ENCODE data around the gene PDE6A. TPM values are rescaled to one million over a fixed set of nuclear protein-coding genes. Genes with fewer than 3 reads are reported as not detected.
"Not testable (repeated sequence)": the region's sequence is repeated elsewhere in the genome, so short reads cannot be mapped to it uniquely, and the experiment has no call there.

The PDE6A gene
- total RNA-seq, 1 donor from 2014 or later = not detected

DNA sequence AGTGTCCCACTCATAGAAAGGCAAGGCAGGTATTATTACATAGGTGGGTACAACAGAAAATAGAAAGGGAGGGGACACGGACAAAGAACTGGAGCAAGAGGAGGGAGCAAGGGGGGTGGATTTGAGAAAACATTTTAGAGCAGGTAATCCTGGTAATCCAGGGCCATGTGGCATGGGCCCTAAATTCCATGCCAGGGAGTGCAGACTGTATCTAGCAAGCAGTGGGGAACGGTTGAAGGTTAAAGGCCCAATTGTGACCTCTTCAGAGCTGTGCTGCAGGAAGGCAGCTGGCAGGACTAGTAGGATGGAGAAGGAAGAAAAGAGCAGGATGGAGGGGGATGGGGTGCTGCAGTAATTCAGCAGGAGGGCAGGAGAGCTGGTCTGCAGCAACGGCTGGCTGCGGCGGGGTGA, 75.2 kb downstream of the PDE6A start:
- ATAC-seq (no peak), DNase-seq (ENCODE audit: low spot score) (no peak)

DNA sequence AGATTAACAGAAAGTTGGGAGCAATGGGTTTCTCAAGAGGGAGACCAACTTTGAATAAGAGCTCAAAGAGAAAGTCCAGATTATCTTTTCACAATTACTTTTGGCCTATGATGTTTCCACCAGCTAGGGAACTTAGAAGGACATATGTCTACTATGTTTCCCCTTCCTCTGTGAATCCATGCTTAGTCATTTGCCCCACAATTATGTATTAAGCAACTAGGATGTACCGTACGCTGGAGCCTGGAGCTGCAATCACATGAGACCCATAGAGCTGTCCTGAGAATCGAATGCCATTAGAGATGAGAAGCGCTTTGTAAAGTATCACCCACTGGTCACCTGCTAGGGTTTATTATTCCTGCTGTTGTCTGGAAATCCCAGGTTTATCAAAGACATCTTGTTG, 78.8 kb downstream of the PDE6A start:
- no peak for DNase-seq (ENCODE audit: low spot score)
- ATAC-seq = no peak

GRCh38 chr5:149863830-149864229, 80.8 kb downstream of the PDE6A start:
- ATAC-seq (no peak), DNase-seq (ENCODE audit: low spot score) (no peak)

- DNase-seq (ENCODE audit: low spot score) (no peak), ATAC-seq (no peak)
These were observed 81.4 kb downstream of the PDE6A start for GRCh38 chr5:149863176-149863575.

GRCh38 chr5:149860801-149861322, 83.7 kb downstream of the PDE6A start:
- ATAC-seq (no peak), DNase-seq (ENCODE audit: low spot score) (no peak)

GRCh38 chr5:149859746-149860145, 84.8 kb downstream of the PDE6A start:
- DNase-seq (ENCODE audit: low spot score) (no peak), ATAC-seq (no peak)

- ATAC-seq; DNase-seq (ENCODE audit: low spot score): not testable (repeated sequence)
These were observed 86.1 kb downstream of the PDE6A start for GRCh38 chr5:149858481-149858880.

- DNase-seq (ENCODE audit: low spot score) = peak; percentile 74
- peak; percentile 73 for ATAC-seq
These were observed 87.1 kb downstream of the PDE6A start for GRCh38 chr5:149857499-149857898.

- ATAC-seq (no peak), DNase-seq (ENCODE audit: low spot score) (no peak)
These were observed 89.2 kb downstream of the PDE6A start for GRCh38 chr5:149855366-149855765.

- DNase-seq (ENCODE audit: low spot score) = no peak
These were observed 89.7 kb downstream of the PDE6A start for GRCh38 chr5:149854866-149855265.

DNA sequence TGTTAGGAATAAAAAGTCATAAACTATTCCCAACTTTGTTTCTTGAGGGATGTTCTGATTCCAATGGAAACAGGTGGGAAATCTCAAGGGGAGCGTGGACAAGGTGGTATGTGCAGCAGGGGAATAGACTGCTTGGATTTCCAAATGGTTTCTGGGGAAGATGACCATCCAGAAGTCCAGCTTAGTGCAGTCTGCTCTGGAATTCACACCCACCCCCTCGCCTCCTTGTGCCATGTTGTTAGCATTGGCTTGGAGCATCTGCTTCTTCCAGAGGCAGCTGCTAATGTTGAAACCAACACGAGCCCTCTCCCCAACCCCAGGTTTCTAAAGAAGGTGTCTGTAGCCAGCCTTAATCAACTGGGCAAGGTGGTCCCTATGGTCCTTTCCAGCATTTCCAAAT, 90.9 kb downstream of the PDE6A start:
- ATAC-seq = no peak
- no peak for DNase-seq (ENCODE audit: low spot score)

More at GRCh38 chr5:149854866-149855265, 89.7 kb downstream of the PDE6A start:
- ATAC-seq = no peak

GRCh38 chr5:149853331-149853648, 91.3 kb downstream of the PDE6A start:
- DNase-seq (ENCODE audit: low spot score) (no peak), ATAC-seq (no peak)

DNA sequence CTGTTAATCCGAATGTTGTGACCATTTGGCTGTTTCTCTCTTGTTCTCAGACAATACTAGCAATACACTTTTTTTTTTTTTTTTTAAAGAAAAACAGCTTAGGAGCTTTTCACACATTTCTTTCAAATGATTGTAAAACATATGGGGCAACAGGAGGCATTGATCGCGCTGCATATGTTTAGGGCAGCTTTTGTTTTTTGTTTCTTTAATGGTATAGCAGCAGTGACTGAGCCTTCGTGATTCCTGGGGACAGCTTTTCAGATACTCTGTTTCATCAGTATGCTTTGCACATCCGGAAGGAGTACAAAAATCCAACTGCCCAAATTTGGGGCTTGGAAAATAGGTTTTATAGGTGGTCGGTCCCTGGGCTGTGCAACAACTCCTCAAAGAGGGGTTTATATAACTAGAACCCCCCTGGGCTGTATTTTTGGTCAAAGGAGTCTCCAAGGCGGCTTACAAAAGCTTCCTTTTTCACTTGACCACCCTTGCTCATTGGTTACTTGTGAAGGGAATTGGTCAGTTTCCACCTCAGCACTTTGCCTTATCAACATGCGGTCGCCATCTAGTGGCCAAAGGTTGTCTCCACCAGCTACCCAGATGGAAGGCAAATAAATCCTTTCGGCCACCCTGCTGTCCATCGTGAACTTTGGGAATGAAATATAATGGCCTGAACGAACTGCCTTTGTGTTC, 91.8 kb downstream of the PDE6A start:
- ATAC-seq = peak; percentile 91
- DNase-seq (ENCODE audit: low spot score) = peak; percentile 75

DNA sequence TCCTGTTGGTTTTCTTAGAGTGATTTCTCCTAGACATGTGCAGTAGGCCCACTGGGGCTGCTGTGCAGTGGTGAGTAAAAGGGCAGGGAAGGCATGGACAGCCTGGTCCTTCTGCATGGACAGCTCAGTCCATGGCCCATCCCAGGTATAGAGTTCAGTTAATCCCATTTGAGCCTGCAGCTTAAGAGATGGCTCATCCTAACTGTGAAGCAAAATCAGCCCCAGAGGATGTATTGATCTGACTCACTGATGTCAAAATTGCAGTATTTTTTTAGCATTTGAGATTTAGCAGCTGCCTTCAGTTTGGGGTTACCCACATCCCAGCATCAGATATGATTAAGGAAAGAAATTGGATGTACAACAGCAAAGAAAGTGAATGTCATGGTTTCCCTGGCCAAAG, 93.4 kb downstream of the PDE6A start:
- DNase-seq (ENCODE audit: low spot score) (no peak), ATAC-seq (no peak)

DNA sequence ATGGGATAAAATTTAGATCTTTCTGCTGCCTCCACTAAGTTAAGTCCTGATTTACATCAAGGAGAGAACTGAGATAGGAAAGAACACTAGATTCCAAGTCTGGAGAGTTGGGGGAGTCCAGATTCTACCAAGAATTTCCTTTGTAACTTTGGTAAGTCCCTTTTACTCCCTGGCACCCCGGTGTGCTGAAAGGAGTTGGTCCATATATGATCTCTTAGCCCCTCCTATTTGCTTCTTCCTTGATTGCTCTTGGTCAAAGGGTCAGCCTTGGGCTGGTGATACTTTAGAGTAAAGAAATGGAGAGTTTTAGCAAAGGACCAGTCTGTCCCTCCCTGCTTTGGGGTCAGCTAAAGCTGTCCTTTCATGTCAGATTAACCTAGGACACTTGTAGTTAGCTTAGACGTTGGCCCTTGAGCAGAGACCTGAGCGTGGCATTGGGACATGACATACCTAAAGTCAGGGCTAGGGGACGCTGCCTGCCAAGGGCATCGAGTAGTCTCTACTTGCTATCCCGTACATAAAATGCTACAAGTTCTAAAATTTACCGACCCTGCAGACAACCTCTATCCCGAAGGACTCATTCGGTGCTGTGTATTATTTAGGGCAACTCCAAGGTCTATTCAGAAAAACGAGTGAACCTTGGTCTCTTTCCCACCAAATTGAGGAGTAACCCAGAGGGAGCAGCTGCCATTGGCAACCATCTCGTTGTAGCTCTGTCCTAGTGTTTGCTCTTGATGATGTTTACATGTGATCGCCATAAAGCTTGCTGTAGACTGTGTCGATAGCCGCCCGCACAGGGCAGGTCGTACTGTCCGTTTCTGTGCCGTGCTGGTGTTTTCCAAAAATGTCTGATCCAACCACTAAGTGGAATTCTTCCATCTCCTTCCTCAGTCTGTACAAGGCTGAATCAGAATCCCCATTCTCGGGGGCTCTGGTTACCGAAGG, 94.4 kb downstream of the PDE6A start:
- DNase-seq (ENCODE audit: low spot score) (no peak), ATAC-seq (no peak)

DNA sequence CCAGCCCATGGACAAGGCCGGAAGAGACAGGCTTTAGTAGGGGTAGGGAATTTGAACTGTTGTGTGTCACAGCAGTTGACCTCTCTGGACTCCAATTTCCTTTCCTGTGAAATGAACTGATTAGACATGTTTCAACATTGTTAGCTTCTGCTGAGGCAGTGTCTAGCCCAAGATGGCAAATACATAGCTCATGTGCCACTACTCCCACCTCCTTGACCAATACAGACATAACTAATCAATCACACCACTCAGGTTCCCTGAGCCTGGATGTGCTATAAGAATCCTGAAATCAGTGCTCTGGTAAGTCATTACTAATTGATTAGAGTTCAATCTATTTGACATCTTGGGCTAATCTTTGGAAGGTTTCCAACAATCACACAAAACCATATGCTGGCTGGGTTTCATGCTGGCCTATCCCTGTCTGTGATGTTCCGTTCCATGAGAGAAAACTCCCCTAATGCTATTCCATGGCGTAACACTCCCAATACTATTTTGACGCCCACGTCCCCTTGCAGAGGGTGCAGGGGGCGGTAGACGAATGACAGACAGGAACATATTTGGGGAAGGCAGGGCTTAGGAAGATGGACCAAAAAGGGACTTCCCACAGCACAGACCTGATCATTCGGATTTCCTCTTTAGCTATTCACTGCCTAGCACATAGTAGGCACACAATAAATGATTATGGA, 95.2 kb downstream of the PDE6A start:
- ATAC-seq (peak; percentile 17), DNase-seq (ENCODE audit: low spot score) (no peak)

GRCh38 chr5:149847611-149848010, 97.0 kb downstream of the PDE6A start:
- DNase-seq (ENCODE audit: low spot score) = no peak
- ATAC-seq = no peak

GRCh38 chr5:149846021-149846420, 98.6 kb downstream of the PDE6A start:
- DNase-seq (ENCODE audit: low spot score) = no peak
- ATAC-seq = no peak

- no peak for ATAC-seq
- DNase-seq (ENCODE audit: low spot score) = no peak
These were observed 99.0 kb downstream of the PDE6A start for GRCh38 chr5:149845601-149846000.

GRCh38 chr5:149841851-149842793, 102.5 kb downstream of the PDE6A start:
- ATAC-seq (no peak), DNase-seq (ENCODE audit: low spot score) (no peak)
